ENCODE results near the gene FKRP.

DNA sequence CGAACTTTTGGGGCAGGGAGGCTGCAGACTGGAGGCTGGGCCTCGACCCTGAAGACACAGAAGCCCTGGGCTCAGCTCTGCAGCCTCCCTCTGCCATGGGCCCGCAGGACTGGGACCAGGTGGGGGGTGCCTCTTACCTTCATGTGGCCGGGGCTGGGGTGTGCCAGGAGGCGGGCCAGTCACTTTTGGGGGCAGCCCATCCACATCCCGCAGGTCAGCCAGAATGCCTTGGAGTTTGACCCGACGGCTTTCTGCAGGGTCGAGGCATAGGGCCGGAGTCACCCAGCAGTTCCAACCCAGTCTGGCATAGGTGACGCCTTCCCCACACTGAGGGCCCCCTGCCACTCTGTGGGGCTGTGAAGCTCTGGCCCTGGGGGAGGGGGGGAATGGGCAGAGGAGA lies 18.1 kb upstream of the FKRP start:
- no peak for TF ChIP-seq RAD21 (IDR thresholded peaks at IDR 0.05; ENCODE audit: low read depth)
- no peak for TF ChIP-seq JUND (IDR thresholded peaks at IDR 0.05)
- TF ChIP-seq, protein P1, sequence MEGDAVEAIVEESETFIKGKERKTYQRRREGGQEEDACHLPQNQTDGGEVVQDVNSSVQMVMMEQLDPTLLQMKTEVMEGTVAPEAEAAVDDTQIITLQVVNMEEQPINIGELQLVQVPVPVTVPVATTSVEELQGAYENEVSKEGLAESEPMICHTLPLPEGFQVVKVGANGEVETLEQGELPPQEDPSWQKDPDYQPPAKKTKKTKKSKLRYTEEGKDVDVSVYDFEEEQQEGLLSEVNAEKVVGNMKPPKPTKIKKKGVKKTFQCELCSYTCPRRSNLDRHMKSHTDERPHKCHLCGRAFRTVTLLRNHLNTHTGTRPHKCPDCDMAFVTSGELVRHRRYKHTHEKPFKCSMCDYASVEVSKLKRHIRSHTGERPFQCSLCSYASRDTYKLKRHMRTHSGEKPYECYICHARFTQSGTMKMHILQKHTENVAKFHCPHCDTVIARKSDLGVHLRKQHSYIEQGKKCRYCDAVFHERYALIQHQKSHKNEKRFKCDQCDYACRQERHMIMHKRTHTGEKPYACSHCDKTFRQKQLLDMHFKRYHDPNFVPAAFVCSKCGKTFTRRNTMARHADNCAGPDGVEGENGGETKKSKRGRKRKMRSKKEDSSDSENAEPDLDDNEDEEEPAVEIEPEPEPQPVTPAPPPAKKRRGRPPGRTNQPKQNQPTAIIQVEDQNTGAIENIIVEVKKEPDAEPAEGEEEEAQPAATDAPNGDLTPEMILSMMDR (IDR thresholded peaks at IDR 0.05 in 2 of 3, conservative IDR thresholded peaks at IDR 0.05 in 1 of 3; ENCODE audit: borderline replicate concordance in 1 of 3, insufficient read depth in 1 of 3, low read depth in 2 of 3, low read length in 2 of 3) = no peak
- TF ChIP-seq POLR2A (IDR thresholded peaks at IDR 0.05; ENCODE audit: borderline replicate concordance, extremely low read depth, insufficient read depth, insufficient read length) = no peak
- TF ChIP-seq, protein P2, sequence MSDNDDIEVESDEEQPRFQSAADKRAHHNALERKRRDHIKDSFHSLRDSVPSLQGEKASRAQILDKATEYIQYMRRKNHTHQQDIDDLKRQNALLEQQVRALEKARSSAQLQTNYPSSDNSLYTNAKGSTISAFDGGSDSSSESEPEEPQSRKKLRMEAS (IDR thresholded peaks at IDR 0.05) = no peak
- TF ChIP-seq EGR1 (IDR thresholded peaks at IDR 0.05; ENCODE audit: low read depth) = no peak
- TF ChIP-seq, protein P3, sequence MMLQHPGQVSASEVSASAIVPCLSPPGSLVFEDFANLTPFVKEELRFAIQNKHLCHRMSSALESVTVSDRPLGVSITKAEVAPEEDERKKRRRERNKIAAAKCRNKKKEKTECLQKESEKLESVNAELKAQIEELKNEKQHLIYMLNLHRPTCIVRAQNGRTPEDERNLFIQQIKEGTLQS (IDR thresholded peaks at IDR 0.05) = no peak
- no peak for TF ChIP-seq SP1 (IDR thresholded peaks at IDR 0.05; ENCODE audit: low read depth)
- no peak for TF ChIP-seq POLR2AphosphoS5 (IDR thresholded peaks at IDR 0.05; ENCODE audit: low read depth, low read length)
- TF ChIP-seq EZH2 (IDR thresholded peaks at IDR 0.05) = no peak
- no peak for TF ChIP-seq SIN3A (IDR thresholded peaks at IDR 0.05; ENCODE audit: low read depth)
- TF ChIP-seq TCF7L2 (IDR thresholded peaks at IDR 0.05; ENCODE audit: borderline replicate concordance, extremely low read depth, insufficient read depth, insufficient read length) = no peak
